Pancreas (tissue), 10 donors: ENCODE measurements around the gene SMIM15. TPM values are rescaled to one million over a fixed set of nuclear protein-coding genes. Genes with fewer than 3 reads are reported as not detected.
"Not testable (repeated sequence)": the region's sequence is repeated elsewhere in the genome, so short reads cannot be mapped to it uniquely, and the experiment has no call there.

Experiments
- ATAC-seq, 4 donors: fragments of 200-7000 bp; cut with Tn5 transposase; one replicate each; pipeline versions ENCODE4 v1.8.0 to v1.9.1; 2020; ENCODE audit warnings: mild to moderate bottlenecking in 4 of 4, moderate library complexity in 4 of 4
- DNase-seq, 6 donors: peaks; one replicate each; pipeline ENCODE4 v3.0.0-alpha.2; 2020
- FAIRE-seq: peaks from 2 replicates; lab custom pipeline; 2012; peaks lifted over from hg19 to GRCh38; lab: Jason Lieb, UNC
- H3K27ac ChIP-seq, 4 donors: fragments of 200-600 bp; sonication (generic); 1 replicate in 3 of 4; 2 replicates in 1 of 4; pipeline versions ENCODE4 v1.5.0 to v1.8.0; 2020
- H3K27me3 ChIP-seq, 4 donors: fragments of 200-600 bp; one replicate each; pipeline ENCODE4 v1.8.0; 2021
- H3K36me3 ChIP-seq, 3 donors: fragments of 200-600 bp; sonication (generic) in 1 of 3; one replicate each; pipeline versions ENCODE4 v1.5.0 to v1.8.0; 2020 to 2021
- H3K4me1 ChIP-seq, 3 donors: fragments of 200-600 bp; one replicate each; pipeline ENCODE4 v1.8.0; 2021
- H3K4me3 ChIP-seq, 4 donors: fragments of 200-600 bp; sonication (generic) in 2 of 4; one replicate each; pipeline versions ENCODE4 v1.5.0 to v1.8.0; 2020 to 2021
- H3K9me3 ChIP-seq, 4 donors: fragments of 200-600 bp; one replicate each; pipeline ENCODE4 v1.8.0; 2021
- WGBS, 2 donors: extraction: QIAGEN DNeasy Blood & Tissue Kit; methylation state at CpG; one replicate each; pipeline ENCODE4 v1.1.7; 2013; 5-methylcytosine and 5-hydroxymethylcytosine counted together
- intact Hi-C, 3 donors: fragments of 100-400 bp; cut with DNase I; formaldehyde crosslinking; loops; one replicate each; pipeline versions ENCODE4 v1.11.1 to v1.14.2; 2022
- polyA plus RNA-seq, 2 donors: library from polyadenylated mRNA; stranded (reverse); fragments of 200-250 nt; gene quantifications; one replicate each; pipeline ENCODE4 v1.2.3, GENCODE V29; 2013
- total RNA-seq, 6 donors: library from RNA; stranded (reverse); fragmentation: NEBNext Ultra II Directional in 4 of 6; extraction: Animal tissue kit (Norgen Biotek cat#: 25700) in 4 of 6; gene quantifications; one replicate each; pipeline versions ENCODE4 v1.2.1 to v1.2.4, GENCODE V29; 2021 to 2023
- TF ChIP-seq, protein P1 (sequence below), 4 donors: fragments of 200-600 bp; sonication (generic) in 3 of 4; IDR thresholded peaks; one replicate each; pipeline versions ENCODE4 v1.5.0 to v1.8.0; 2021; ENCODE audit warnings: antibody characterized with exemption in 4 of 4
- donor health status: healthy with polysubstance abuse.
- donor health status: DM: no; HTN: no; CAD: no; lungs with moderate emphysema.
- donor health status: DM: no; HTN: no; CAD: no.
- donor health status: control.
- donor health status: control.
- donor health status: Bipolar disorder and iron deficiency.
- donor health status: DM: yes; HTN: yes; CAD: no.
- donor health status: DM: no; HTN: no; CAD: no.
- donor health status: DM: no; HTN: no; CAD: no.
- donor health status: DM: yes; HTN: yes; CAD: no.

Gene SMIM15
- total and polyA plus RNA-seq, 8 donors = 14.4 to 36.4 (median 23.1) TPM

DNA sequence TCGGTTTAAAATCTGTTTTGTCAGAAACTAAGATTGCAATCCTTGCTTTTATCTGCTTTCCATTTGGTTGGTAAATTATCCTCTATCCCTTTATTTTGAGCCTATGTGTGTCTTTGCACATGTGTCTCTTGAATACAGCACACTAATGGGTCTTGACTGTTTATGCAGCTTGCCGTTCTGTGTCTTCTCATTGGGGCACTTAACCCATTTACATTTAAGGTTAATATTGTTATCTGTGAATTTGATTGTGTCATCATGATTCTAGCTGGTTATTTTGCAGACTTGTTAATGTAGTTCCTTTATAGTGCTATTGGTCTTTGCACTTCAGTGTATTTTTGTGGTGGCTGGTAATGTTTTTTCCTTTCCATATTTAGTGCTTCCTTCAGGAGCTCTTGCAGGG is 36.3 kb upstream of the SMIM15 start:
- 91 to 99% methylated on average over 2 of the region's 2 CpGs for WGBS, 2 donors
- H3K27me3 ChIP-seq = no peaks in the 10 kb centered on the region
- H3K9me3 ChIP-seq = no peaks in the 10 kb centered on the region
- TF ChIP-seq, protein P1, sequence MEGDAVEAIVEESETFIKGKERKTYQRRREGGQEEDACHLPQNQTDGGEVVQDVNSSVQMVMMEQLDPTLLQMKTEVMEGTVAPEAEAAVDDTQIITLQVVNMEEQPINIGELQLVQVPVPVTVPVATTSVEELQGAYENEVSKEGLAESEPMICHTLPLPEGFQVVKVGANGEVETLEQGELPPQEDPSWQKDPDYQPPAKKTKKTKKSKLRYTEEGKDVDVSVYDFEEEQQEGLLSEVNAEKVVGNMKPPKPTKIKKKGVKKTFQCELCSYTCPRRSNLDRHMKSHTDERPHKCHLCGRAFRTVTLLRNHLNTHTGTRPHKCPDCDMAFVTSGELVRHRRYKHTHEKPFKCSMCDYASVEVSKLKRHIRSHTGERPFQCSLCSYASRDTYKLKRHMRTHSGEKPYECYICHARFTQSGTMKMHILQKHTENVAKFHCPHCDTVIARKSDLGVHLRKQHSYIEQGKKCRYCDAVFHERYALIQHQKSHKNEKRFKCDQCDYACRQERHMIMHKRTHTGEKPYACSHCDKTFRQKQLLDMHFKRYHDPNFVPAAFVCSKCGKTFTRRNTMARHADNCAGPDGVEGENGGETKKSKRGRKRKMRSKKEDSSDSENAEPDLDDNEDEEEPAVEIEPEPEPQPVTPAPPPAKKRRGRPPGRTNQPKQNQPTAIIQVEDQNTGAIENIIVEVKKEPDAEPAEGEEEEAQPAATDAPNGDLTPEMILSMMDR (IDR thresholded peaks at IDR 0.05) = no peak
- DNase-seq (no peak), ATAC-seq (no peak), FAIRE-seq (no peak)
- intact Hi-C loops = no loop called here
- no peaks in the 10 kb centered on the region for H3K36me3 ChIP-seq
- no peak overlapping the region for H3K27ac ChIP-seq
- H3K4me3 ChIP-seq = no peak overlapping the region
- H3K4me1 ChIP-seq = no peaks in the 10 kb centered on the region

DNA sequence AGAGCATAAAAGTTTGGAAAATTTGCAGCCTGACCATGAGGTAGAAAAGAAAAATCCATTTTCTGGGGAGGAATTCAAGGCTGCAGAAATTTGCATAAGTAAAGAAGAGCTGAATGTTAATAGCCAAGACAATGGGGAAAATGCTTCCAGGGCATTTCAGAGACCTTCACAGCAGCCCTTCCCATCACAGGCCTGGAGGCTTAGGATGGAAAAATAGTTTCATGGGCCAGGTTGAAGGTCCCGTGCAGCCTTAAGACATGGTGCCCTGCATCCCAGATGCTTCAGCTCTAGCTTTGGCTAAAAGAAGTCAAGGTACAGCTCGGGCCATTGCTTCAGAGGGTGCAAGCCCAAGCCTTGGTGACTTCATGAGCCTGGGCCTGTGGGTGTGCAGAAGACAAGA is 25.6 kb upstream of the SMIM15 start:
- WGBS, 2 donors = 93 to 100% methylated on average over 2 of the region's 2 CpGs
- H3K4me3 ChIP-seq, H3K9me3 ChIP-seq, H3K27ac ChIP-seq, intact Hi-C loops, H3K4me1 ChIP-seq, H3K27me3 ChIP-seq, DNase-seq, H3K36me3 ChIP-seq, ATAC-seq, FAIRE-seq: not testable (repeated sequence)

DNA sequence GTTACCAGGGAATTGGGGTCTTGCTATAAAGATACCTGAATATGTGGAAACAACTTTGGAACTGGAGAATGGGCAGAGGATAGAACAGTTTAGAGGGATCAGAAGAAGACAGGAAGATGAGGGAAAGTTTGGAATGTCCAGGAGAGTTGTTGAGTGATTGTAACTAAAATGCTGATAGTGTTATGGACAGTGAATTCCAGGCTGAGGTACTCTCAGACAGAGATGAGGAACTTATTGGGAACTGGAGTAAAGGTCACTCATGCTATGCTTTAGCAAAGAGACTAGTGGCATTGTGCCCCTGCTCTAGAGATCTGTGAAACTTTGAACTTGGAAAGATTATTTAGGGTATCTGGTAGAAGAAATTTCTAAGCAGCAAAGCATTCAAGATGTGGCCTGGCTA is 25.1 kb upstream of the SMIM15 start:
- DNase-seq, FAIRE-seq, ATAC-seq, H3K9me3 ChIP-seq, H3K27ac ChIP-seq, H3K4me1 ChIP-seq, H3K36me3 ChIP-seq, H3K4me3 ChIP-seq, intact Hi-C loops, H3K27me3 ChIP-seq: not testable (repeated sequence)

DNA sequence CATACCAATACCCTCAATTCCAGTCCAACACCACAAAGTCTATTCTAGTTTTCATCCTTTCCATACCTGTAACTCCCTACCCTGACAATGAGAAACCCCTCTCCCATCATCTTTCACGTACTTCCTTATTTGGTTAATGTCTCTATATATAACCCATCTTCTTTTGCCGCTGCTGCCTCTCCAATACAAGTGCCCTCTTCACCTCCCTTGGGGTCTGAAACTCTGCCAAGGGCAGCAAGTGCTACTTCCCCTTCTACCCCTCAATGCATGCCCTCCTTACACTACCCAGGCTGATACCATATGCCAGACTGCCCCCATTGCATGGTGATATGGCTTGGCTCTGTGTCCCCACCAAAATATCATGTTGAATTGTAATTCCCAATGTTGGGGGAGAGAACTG is 24.4 kb upstream of the SMIM15 start:
- H3K4me1 ChIP-seq = peaks cover 0 to under 1% (median 0%) of the 10 kb centered on the region in 3 donors
- H3K9me3 ChIP-seq = no peaks in the 10 kb centered on the region
- TF ChIP-seq, protein P1 (IDR thresholded peaks at IDR 0.05) = no peak
- intact Hi-C loops = no loop called here
- DNase-seq = no peak
- FAIRE-seq = no peak
- H3K36me3 ChIP-seq = no peaks in the 10 kb centered on the region
- no peak for ATAC-seq
- H3K4me3 ChIP-seq = no peak overlapping the region
- H3K27ac ChIP-seq = no peak overlapping the region
- no peaks in the 10 kb centered on the region for H3K27me3 ChIP-seq
- 89 to 92% methylated on average over 2 of the region's 2 CpGs for WGBS, 2 donors

DNA sequence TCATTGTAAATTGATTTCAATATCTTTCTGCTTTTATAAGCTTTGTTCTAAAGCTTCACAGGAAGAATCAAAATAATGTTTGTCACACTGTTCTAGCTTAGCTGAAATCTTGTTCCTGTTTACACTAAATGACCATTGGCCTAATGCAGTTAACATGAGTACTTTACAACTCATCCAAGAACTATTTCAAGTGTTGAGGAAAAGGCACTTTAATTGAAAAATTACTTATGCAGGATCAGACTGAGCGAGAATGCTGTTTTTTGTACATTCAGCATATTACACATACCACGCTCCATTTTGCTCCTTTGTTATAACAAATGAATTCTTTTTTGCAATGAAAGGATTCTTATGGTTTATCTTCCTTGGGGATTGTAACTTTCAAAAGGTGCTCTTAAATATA is 22.4 kb upstream of the SMIM15 start:
- no peaks in the 10 kb centered on the region for H3K36me3 ChIP-seq
- DNase-seq = no peak
- no peak for ATAC-seq
- intact Hi-C loops = no loop called here
- no peak overlapping the region for H3K27ac ChIP-seq
- no peak for FAIRE-seq
- no peaks in the 10 kb centered on the region for H3K27me3 ChIP-seq
- H3K4me1 ChIP-seq = peaks cover 0 to 8% (median 0%) of the 10 kb centered on the region in 3 donors
- no peaks in the 10 kb centered on the region for H3K9me3 ChIP-seq
- H3K4me3 ChIP-seq = no peak overlapping the region
- 92 to 97% methylated on average over 2 of the region's 2 CpGs for WGBS, 2 donors
- TF ChIP-seq, protein P1 (IDR thresholded peaks at IDR 0.05) = no peak

DNA sequence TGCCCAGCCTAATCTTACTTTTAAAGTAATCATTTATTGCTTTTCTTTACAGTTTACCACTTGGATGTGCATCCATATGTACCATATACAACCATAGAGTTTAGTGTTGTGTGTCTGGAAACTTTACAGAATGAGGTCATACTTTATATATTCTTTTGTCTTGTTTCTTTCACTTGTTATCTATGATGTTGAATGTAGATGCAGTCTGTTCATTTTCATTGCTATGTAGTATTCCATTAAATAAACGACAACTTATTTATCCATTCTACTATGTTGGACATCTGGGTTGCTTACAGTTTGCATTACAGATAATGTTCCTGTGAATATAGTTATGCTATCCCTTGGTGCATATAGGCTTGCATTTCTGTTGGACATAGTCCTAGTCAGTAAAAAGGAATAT is 21.3 kb upstream of the SMIM15 start:
- intact Hi-C loops = no loop called here
- WGBS, 2 donors = 89 to 99% methylated on average over 1 of the region's 1 CpG
- ATAC-seq (no peak), DNase-seq (no peak), FAIRE-seq (no peak)
- Histone ChIP-seq H3K27ac (no peak overlapping the region), H3K4me3 (no peak overlapping the region), H3K36me3 (no peaks in the 10 kb centered on the region), H3K9me3 (no peaks in the 10 kb centered on the region), H3K4me1 (peaks cover 0 to 8% (median 0%) of the 10 kb centered on the region in 3 donors), H3K27me3 (no peaks in the 10 kb centered on the region)
- TF ChIP-seq, protein P1 (IDR thresholded peaks at IDR 0.05) = no peak
